Smooth muscle cell (in vitro differentiated cells): ENCODE measurements around the gene MGA. TPM values are rescaled to one million over a fixed set of nuclear protein-coding genes. Genes with fewer than 3 reads are reported as not detected.

Experiments used
- DNase-seq: peaks from one replicate; lab custom pipeline; 2025; ENCODE audit not compliant: unreplicated experiment; lab: John Stamatoyannopoulos, UW
- H2AFZ ChIP-seq: fragments of 200-600 bp; sonication (generic); 2 replicates; pipeline ENCODE4 v1.6.0; 2016; ENCODE audit warnings: antibody characterized with exemption, low read depth, mild to moderate bottlenecking
- H3F3A ChIP-seq: fragments of 200-600 bp; sonication (generic); 2 replicates; pipeline ENCODE4 v1.6.0; 2017; ENCODE audit warnings: antibody characterized with exemption, low read depth
- H3K27ac ChIP-seq: fragments of 200-600 bp; sonication (generic); 2 replicates; pipeline ENCODE4 v1.5.1; 2016; ENCODE audit warnings: low read depth, mild to moderate bottlenecking
- H3K27me3 ChIP-seq: fragments of 200-600 bp; sonication (generic); 2 replicates; pipeline ENCODE4 v1.6.1; 2016; ENCODE audit warnings: low read depth, mild to moderate bottlenecking
- H3K36me3 ChIP-seq: fragments of 200-600 bp; sonication (generic); 2 replicates; pipeline ENCODE4 v1.5.1; 2016; ENCODE audit warnings: low read depth
- H3K4me1 ChIP-seq: fragments of 200-600 bp; sonication (generic); 2 replicates; pipeline ENCODE4 v1.5.1; 2016; ENCODE audit warnings: low read depth
- H3K4me2 ChIP-seq: fragments of 200-600 bp; sonication (generic); 2 replicates; pipeline ENCODE4 v1.6.0; 2016; ENCODE audit warnings: mild to moderate bottlenecking
- H3K4me3 ChIP-seq: fragments of 200-600 bp; sonication (generic); 2 replicates; pipeline ENCODE4 v1.5.1; 2016; ENCODE audit warnings: mild to moderate bottlenecking
- H3K79me2 ChIP-seq: fragments of 200-600 bp; sonication (generic); 2 replicates; pipeline ENCODE4 v1.6.0; 2016; ENCODE audit warnings: low read depth, mild to moderate bottlenecking
- H3K9ac ChIP-seq: fragments of 200-600 bp; sonication (generic); 2 replicates; pipeline ENCODE4 v1.6.0; 2016; ENCODE audit warnings: low read depth
- H3K9me3 ChIP-seq: fragments of 200-600 bp; sonication (generic); replicated peaks from 2 replicates; pipeline ENCODE4 v1.5.1; 2016; ENCODE audit warnings: low read depth
- H4K20me1 ChIP-seq: fragments of 200-600 bp; sonication (generic); 2 replicates; pipeline ENCODE4 v1.6.0; 2016; ENCODE audit warnings: low read depth
- CTCF ChIP-seq: fragments of 200-600 bp; sonication (generic); IDR thresholded peaks from 2 replicates; pipeline ENCODE4 v1.5.1; 2017; ENCODE audit warnings: borderline replicate concordance, mild to moderate bottlenecking, antibody characterized with exemption; ENCODE audit not compliant: insufficient read depth, poor library complexity, severe bottlenecking
- WGBS: methylation state at CpG from one replicate; pipeline ENCODE4 v1.1.7; 2016; ENCODE audit warnings: low lambda C conversion rate; 5-methylcytosine and 5-hydroxymethylcytosine counted together
- polyA plus RNA-seq: library from polyadenylated mRNA; unstranded; fragments of >200 nt; fragmentation: Nextera tagmentation; extraction: Ambion mirVana; gene quantifications from 2 replicates; pipeline ENCODE4 v1.2.1, GENCODE V29; 2016
- total RNA-seq: library from RNA; depleted of rRNA; stranded (reverse); fragments of >200 nt; gene quantifications from 2 replicates; pipeline ENCODE4 v1.2.3, GENCODE V29; 2014

MGA gene
- total and polyA plus RNA-seq, 2 experiments from 2014 or later, result 5.5 to 52.9 TPM

- Histone ChIP-seq H3K9ac (no peak overlapping the region), H4K20me1 (peaks cover 89% of the 10 kb centered on the region), H3F3A (no peaks in the 10 kb centered on the region), H2AFZ (no peak overlapping the region), H3K9me3 (no peaks in the 10 kb centered on the region), H3K36me3 (no peaks in the 10 kb centered on the region), H3K79me2 (peaks cover 98% of the 10 kb centered on the region), H3K27ac (no peak overlapping the region), H3K4me1 (no peaks in the 10 kb centered on the region), H3K27me3 (no peaks in the 10 kb centered on the region), H3K4me2 (no peak overlapping the region), H3K4me3 (no peak overlapping the region)
- DNase-seq, result no peak
- no peak for TF ChIP-seq CTCF
- WGBS, result 100% methylated on average over 1 of the region's 1 CpG
These were observed 28.9 kb downstream of the MGA start for GRCh38 chr15:41689083-41689482.

GRCh38 chr15:41689834-41690233 is 29.6 kb downstream of the MGA start:
- Histone ChIP-seq H3K4me2 (no peak overlapping the region), H3K9me3 (no peaks in the 10 kb centered on the region), H3F3A (no peaks in the 10 kb centered on the region), H3K27ac (no peak overlapping the region), H3K27me3 (no peaks in the 10 kb centered on the region), H3K36me3 (no peaks in the 10 kb centered on the region), H3K4me3 (no peak overlapping the region), H4K20me1 (peaks cover 85% of the 10 kb centered on the region), H3K4me1 (no peaks in the 10 kb centered on the region), H3K79me2 (peaks cover 97% of the 10 kb centered on the region), H2AFZ (no peak overlapping the region), H3K9ac (no peak overlapping the region)
- DNase-seq, result no peak
- TF ChIP-seq CTCF, result no peak
- WGBS, result 100% methylated on average over 1 of the region's 1 CpG

- no peak for TF ChIP-seq CTCF
These were observed 30.4 kb downstream of the MGA start for GRCh38 chr15:41690636-41691035.

GRCh38 chr15:41691471-41691870 is 31.3 kb downstream of the MGA start:
- no peak for TF ChIP-seq CTCF
- Histone ChIP-seq H3K9me3 (no peaks in the 10 kb centered on the region), H3K36me3 (no peaks in the 10 kb centered on the region), H3K4me1 (no peaks in the 10 kb centered on the region), H2AFZ (no peak overlapping the region), H3K27ac (peak overlapping the region; percentile 22), H3K79me2 (peaks cover 91% of the 10 kb centered on the region), H3K4me2 (no peak overlapping the region), H3F3A (no peaks in the 10 kb centered on the region), H3K9ac (no peak overlapping the region), H4K20me1 (peaks cover 86% of the 10 kb centered on the region), H3K4me3 (no peak overlapping the region), H3K27me3 (no peaks in the 10 kb centered on the region)
- WGBS, result 69% methylated on average over 2 of the region's 2 CpGs
- no peak for DNase-seq

More at GRCh38 chr15:41690636-41691035, 30.4 kb downstream of the MGA start:
- no peak overlapping the region for H2AFZ ChIP-seq
- WGBS, result 46% methylated on average over 1 of the region's 1 CpG
- DNase-seq, result no peak
- H3K9me3 ChIP-seq, result no peaks in the 10 kb centered on the region
- H3K27ac ChIP-seq, result no peak overlapping the region
- no peak overlapping the region for H3K4me3 ChIP-seq
- peaks cover 85% of the 10 kb centered on the region for H4K20me1 ChIP-seq
- no peaks in the 10 kb centered on the region for H3F3A ChIP-seq
- no peak overlapping the region for H3K4me2 ChIP-seq
- H3K9ac ChIP-seq, result no peak overlapping the region
- H3K79me2 ChIP-seq, result peaks cover 97% of the 10 kb centered on the region
- H3K27me3 ChIP-seq, result no peaks in the 10 kb centered on the region
- no peaks in the 10 kb centered on the region for H3K36me3 ChIP-seq
- H3K4me1 ChIP-seq, result no peaks in the 10 kb centered on the region
